Measurements from ENCODE around the gene CIDEB.

Gene CIDEB

GRCh38 chr14:24315807-24316596 is 8.2 kb upstream of the CIDEB start:
- Histone ChIP-seq H3K9ac (ENCODE audit: low read depth, low read length) (no peak overlapping the region), H3K4me3 (ENCODE audit: low read depth, low read length) (no peak overlapping the region), H3K9me3 (ENCODE audit: control insufficient read depth, insufficient read depth, low read length) (no peaks in the 10 kb centered on the region), H3K36me3 (ENCODE audit: control insufficient read depth, insufficient read depth, low read length) (peaks cover 2% of the 10 kb centered on the region), H3K4me1 (ENCODE audit: control insufficient read depth, insufficient read depth, low read length) (no peaks in the 10 kb centered on the region), H3K27me3 (ENCODE audit: control insufficient read depth, insufficient read depth, low read length) (peaks cover 28% of the 10 kb centered on the region)

- Histone ChIP-seq H3K4me1 (ENCODE audit: control insufficient read depth, insufficient read depth, low read length) (no peaks in the 10 kb centered on the region), H3K27me3 (ENCODE audit: control insufficient read depth, insufficient read depth, low read length) (peaks cover 28% of the 10 kb centered on the region), H3K4me3 (ENCODE audit: low read depth, low read length) (no peak overlapping the region), H3K36me3 (ENCODE audit: control insufficient read depth, insufficient read depth, low read length) (peaks cover 8% of the 10 kb centered on the region), H3K9ac (ENCODE audit: low read depth, low read length) (no peak overlapping the region), H3K9me3 (ENCODE audit: control insufficient read depth, insufficient read depth, low read length) (no peaks in the 10 kb centered on the region)
Observed at GRCh38 chr14:24315243-24315806, 7.5 kb upstream of the CIDEB start.

GRCh38 chr14:24314377-24315193 is 6.8 kb upstream of the CIDEB start:
- no peak overlapping the region for H3K9ac ChIP-seq (ENCODE audit: low read depth, low read length)
- peaks cover 10% of the 10 kb centered on the region for H3K36me3 ChIP-seq (ENCODE audit: control insufficient read depth, insufficient read depth, low read length)
- H3K27me3 ChIP-seq (ENCODE audit: control insufficient read depth, insufficient read depth, low read length): peaks cover 25% of the 10 kb centered on the region
- no peaks in the 10 kb centered on the region for H3K9me3 ChIP-seq (ENCODE audit: control insufficient read depth, insufficient read depth, low read length)
- H3K4me3 ChIP-seq (ENCODE audit: low read depth, low read length): no peak overlapping the region
- H3K4me1 ChIP-seq (ENCODE audit: control insufficient read depth, insufficient read depth, low read length): no peaks in the 10 kb centered on the region

GRCh38 chr14:24313913-24314312 is 6.1 kb upstream of the CIDEB start:
- Histone ChIP-seq H3K27me3 (ENCODE audit: control insufficient read depth, insufficient read depth, low read length) (peaks cover 21% of the 10 kb centered on the region), H3K4me1 (ENCODE audit: control insufficient read depth, insufficient read depth, low read length) (no peaks in the 10 kb centered on the region), H3K9me3 (ENCODE audit: control insufficient read depth, insufficient read depth, low read length) (no peaks in the 10 kb centered on the region), H3K4me3 (ENCODE audit: low read depth, low read length) (no peak overlapping the region), H3K36me3 (ENCODE audit: control insufficient read depth, insufficient read depth, low read length) (peaks cover 10% of the 10 kb centered on the region), H3K9ac (ENCODE audit: low read depth, low read length) (no peak overlapping the region)

- peaks cover 8% of the 10 kb centered on the region for H3K36me3 ChIP-seq (ENCODE audit: control insufficient read depth, insufficient read depth, low read length)
- H3K27me3 ChIP-seq (ENCODE audit: control insufficient read depth, insufficient read depth, low read length): peaks cover 12% of the 10 kb centered on the region
- no peaks in the 10 kb centered on the region for H3K9me3 ChIP-seq (ENCODE audit: control insufficient read depth, insufficient read depth, low read length)
- H3K4me1 ChIP-seq (ENCODE audit: control insufficient read depth, insufficient read depth, low read length): no peaks in the 10 kb centered on the region
- no peak overlapping the region for H3K9ac ChIP-seq (ENCODE audit: low read depth, low read length)
- no peak overlapping the region for H3K4me3 ChIP-seq (ENCODE audit: low read depth, low read length)
Observed at GRCh38 chr14:24312736-24313507, 5.1 kb upstream of the CIDEB start.

- Histone ChIP-seq H3K4me3 (ENCODE audit: low read depth, low read length) (no peak overlapping the region), H3K4me1 (ENCODE audit: control insufficient read depth, insufficient read depth, low read length) (no peaks in the 10 kb centered on the region), H3K9ac (ENCODE audit: low read depth, low read length) (no peak overlapping the region), H3K27me3 (ENCODE audit: control insufficient read depth, insufficient read depth, low read length) (peaks cover 3% of the 10 kb centered on the region), H3K9me3 (ENCODE audit: control insufficient read depth, insufficient read depth, low read length) (no peaks in the 10 kb centered on the region), H3K36me3 (ENCODE audit: control insufficient read depth, insufficient read depth, low read length) (peaks cover 7% of the 10 kb centered on the region)
Observed at GRCh38 chr14:24311837-24312615, 4.2 kb upstream of the CIDEB start.

GRCh38 chr14:24310646-24311604 is 3.1 kb upstream of the CIDEB start, which contains the start of gene LTB4R:
Gene LTB4R (plus strand): TSS chr14:24311502. CDS start chr14:24315652, 4,150 bp downstream.
- H3K36me3 ChIP-seq (ENCODE audit: control insufficient read depth, insufficient read depth, low read length): peaks cover 10% of the 10 kb centered on the region
- H3K27me3 ChIP-seq (ENCODE audit: control insufficient read depth, insufficient read depth, low read length): no peaks in the 10 kb centered on the region
- no peak within 1 kb of the TSS for H3K4me3 ChIP-seq (ENCODE audit: low read depth, low read length)
- H3K9me3 ChIP-seq (ENCODE audit: control insufficient read depth, insufficient read depth, low read length): no peaks in the 10 kb centered on the region
- H3K9ac ChIP-seq (ENCODE audit: low read depth, low read length): no peak within 1 kb of the TSS
- H3K4me1 ChIP-seq (ENCODE audit: control insufficient read depth, insufficient read depth, low read length): no peaks in the 10 kb centered on the region

GRCh38 chr14:24310265-24310645 is 2.5 kb upstream of the CIDEB start:
- Histone ChIP-seq H3K9ac (ENCODE audit: low read depth, low read length) (no peak overlapping the region), H3K36me3 (ENCODE audit: control insufficient read depth, insufficient read depth, low read length) (peaks cover 16% of the 10 kb centered on the region), H3K27me3 (ENCODE audit: control insufficient read depth, insufficient read depth, low read length) (no peaks in the 10 kb centered on the region), H3K4me3 (ENCODE audit: low read depth, low read length) (no peak overlapping the region), H3K9me3 (ENCODE audit: control insufficient read depth, insufficient read depth, low read length) (no peaks in the 10 kb centered on the region), H3K4me1 (ENCODE audit: control insufficient read depth, insufficient read depth, low read length) (no peaks in the 10 kb centered on the region)

GRCh38 chr14:24309538-24310264 is 1.9 kb upstream of the CIDEB start, which contains the start of gene LTB4R2:
Gene LTB4R2 (plus strand): TSS chr14:24310140. CDS start chr14:24310665, 525 bp downstream.
- Histone ChIP-seq H3K9ac (ENCODE audit: low read depth, low read length) (no peak within 1 kb of the TSS), H3K9me3 (ENCODE audit: control insufficient read depth, insufficient read depth, low read length) (no peaks in the 10 kb centered on the region)

More at GRCh38 chr14:24309538-24310264, 1.9 kb upstream of the CIDEB start, which contains the start of gene LTB4R2:
- peaks cover 20% of the 10 kb centered on the region for H3K36me3 ChIP-seq (ENCODE audit: control insufficient read depth, insufficient read depth, low read length)
- no peak within 1 kb of the TSS for H3K4me3 ChIP-seq (ENCODE audit: low read depth, low read length)
- H3K27me3 ChIP-seq (ENCODE audit: control insufficient read depth, insufficient read depth, low read length): no peaks in the 10 kb centered on the region
- no peaks in the 10 kb centered on the region for H3K4me1 ChIP-seq (ENCODE audit: control insufficient read depth, insufficient read depth, low read length)

Measured in iPS-15b (cell line).